Cardiac fibroblast (primary cell): ENCODE data around the gene XPA.

ENCODE experiments used
- DNase-seq, 2 donors: peaks; one replicate each; pipeline versions ENCODE4 v3.0.0 to v3.0.0-alpha.2; 2010; ENCODE audit warnings: low read depth in 2 of 2
- H3K4me3 ChIP-seq, 2 donors: replicated peaks in 1 of 2; 1 replicate in 1 of 2; 2 replicates in 1 of 2; pipeline ENCODE4 v1.5.1; 2011; ENCODE audit warnings: low read depth in 2 of 2, low read length in 2 of 2, mild to moderate bottlenecking in 2 of 2, moderate library complexity in 1 of 2
- TF ChIP-seq, protein P1 (sequence below): IDR thresholded peaks from one replicate; pipeline ENCODE4 v1.5.1; 2011; ENCODE audit warnings: low read depth, mild to moderate bottlenecking, low read length, inconsistent platforms

Gene XPA

DNA sequence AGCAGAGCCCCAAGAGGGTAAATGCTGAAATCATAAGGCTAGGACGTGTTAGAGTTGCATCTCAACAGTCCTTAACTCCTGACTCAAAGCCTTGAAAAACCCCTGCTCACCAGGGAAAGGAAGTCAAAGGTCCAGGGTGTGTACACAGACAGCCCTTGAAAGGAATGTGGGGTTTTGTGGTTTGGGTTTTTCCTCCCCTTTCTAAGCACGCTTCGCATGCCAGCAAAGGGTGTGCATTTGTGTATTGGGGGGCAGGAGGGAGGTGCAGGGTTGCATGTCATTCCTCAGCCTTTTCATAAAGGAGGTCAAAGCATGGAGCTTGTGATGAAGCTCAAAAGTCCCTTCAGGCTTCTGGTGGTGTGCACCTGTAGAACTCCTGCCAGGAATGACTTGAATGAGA lies 17.3 kb upstream of the XPA start:
- H3K4me3 ChIP-seq = no peak overlapping the region
- DNase-seq = peak; percentile 28 to 81
- TF ChIP-seq, protein P1, sequence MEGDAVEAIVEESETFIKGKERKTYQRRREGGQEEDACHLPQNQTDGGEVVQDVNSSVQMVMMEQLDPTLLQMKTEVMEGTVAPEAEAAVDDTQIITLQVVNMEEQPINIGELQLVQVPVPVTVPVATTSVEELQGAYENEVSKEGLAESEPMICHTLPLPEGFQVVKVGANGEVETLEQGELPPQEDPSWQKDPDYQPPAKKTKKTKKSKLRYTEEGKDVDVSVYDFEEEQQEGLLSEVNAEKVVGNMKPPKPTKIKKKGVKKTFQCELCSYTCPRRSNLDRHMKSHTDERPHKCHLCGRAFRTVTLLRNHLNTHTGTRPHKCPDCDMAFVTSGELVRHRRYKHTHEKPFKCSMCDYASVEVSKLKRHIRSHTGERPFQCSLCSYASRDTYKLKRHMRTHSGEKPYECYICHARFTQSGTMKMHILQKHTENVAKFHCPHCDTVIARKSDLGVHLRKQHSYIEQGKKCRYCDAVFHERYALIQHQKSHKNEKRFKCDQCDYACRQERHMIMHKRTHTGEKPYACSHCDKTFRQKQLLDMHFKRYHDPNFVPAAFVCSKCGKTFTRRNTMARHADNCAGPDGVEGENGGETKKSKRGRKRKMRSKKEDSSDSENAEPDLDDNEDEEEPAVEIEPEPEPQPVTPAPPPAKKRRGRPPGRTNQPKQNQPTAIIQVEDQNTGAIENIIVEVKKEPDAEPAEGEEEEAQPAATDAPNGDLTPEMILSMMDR = no peak

GRCh38 chr9:97711223-97711626 lies 14.1 kb upstream of the XPA start:
- no peak overlapping the region for H3K4me3 ChIP-seq
- TF ChIP-seq, protein P1 = no peak
- DNase-seq = no peak

DNA sequence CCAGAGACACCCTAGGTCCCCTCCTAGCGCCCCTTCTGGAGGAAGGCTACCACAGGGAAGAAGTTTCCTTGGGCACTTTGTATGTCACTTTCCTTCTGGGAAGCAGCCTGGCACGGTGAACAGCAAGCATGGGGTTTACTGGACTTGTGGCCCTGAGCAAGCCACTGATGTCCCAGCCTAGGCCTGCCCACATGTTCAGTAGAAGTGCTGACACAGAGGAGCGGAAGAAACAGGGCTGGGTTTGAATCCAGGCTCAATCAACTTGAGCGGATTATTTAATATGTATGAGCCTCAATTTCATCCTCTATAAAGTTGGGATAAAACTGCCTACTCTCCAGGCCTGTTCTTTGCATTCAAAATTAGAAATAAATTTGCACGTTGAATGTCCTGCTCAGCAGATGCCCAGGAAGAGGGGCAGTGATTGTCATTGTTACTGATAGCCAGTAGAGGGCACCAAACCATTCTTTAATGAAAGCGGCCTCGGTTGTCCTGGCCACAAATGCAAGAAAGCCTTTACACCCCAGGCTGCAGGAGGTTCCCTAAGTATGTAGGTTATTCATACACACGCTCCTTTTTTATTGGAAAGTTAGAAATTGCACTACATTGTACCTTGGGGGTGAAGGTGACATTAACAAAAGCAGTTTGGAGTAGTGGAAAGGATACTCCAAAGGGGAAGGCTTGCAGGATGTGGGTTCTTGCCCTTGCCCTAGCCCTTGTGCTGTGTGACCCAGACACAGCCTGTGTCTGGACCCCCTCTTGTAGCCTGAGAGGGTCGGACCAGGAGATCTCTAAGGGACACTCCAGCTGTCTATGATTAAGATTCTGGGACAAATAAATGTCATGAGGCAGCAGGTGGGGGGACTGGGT lies 13.4 kb upstream of the XPA start:
- DNase-seq = peak; percentile 81 to 82
- TF ChIP-seq, protein P1 = peak; percentile 67
- no peak overlapping the region for H3K4me3 ChIP-seq

DNA sequence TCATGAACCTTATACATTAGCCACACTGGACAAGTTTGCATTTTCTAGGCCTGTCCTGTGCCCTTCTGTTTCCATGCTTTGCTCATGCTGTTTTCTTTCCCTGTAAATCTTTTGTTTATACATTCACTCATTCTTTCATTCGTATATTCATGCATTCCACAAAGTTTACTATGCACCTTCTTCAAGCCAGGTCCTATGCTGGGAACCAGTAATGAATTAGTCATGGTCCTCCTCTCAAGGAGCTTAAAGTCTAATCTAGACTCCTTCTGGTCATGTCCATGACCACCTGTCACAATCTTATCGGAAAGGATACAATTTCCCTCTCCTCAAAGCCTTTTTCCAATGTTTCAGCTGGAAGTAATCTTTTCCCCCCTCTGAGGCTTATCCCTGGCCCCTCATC lies 9.1 kb upstream of the XPA start:
- DNase-seq = peak in 1 of 2 donors; percentile 35
- no peak overlapping the region for H3K4me3 ChIP-seq
- TF ChIP-seq, protein P1 = no peak

- no peak overlapping the region for H3K4me3 ChIP-seq
- TF ChIP-seq, protein P1 = no peak
- peak; percentile 11 to 42 for DNase-seq
Observed at GRCh38 chr9:97705354-97705950, 8.3 kb upstream of the XPA start.

DNA sequence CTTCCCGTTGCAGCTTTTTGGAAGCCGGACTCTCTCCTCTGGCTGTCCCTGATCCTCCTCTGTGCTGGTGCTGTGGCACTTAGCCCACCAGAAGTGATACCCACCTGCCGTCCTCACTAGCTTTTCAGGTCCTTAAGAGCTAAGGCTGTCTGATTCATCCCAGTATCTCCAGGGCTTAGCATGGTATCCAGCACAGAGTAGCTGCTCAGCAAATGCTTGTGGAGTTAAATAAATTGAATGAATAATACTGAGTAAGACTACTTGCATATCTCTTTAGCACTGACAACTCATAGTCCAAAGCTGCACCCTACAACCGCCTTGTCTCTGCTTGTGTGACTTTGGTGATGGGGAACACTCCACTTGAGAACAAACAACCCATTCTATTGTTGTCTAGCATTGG lies 7.7 kb upstream of the XPA start:
- no peak overlapping the region for H3K4me3 ChIP-seq
- peak in 1 of 2 donors; percentile 50 for DNase-seq
- TF ChIP-seq, protein P1 = no peak
